Measurements from ENCODE around the gene EPB42.
A peak's percentile ranks its signal among the peaks of the same experiment; 100 is the strongest.
"Not testable (repeated sequence)": the region's sequence is repeated elsewhere in the genome, so short reads cannot be mapped to it uniquely, and the experiment has no call there.

The EPB42 gene

DNA sequence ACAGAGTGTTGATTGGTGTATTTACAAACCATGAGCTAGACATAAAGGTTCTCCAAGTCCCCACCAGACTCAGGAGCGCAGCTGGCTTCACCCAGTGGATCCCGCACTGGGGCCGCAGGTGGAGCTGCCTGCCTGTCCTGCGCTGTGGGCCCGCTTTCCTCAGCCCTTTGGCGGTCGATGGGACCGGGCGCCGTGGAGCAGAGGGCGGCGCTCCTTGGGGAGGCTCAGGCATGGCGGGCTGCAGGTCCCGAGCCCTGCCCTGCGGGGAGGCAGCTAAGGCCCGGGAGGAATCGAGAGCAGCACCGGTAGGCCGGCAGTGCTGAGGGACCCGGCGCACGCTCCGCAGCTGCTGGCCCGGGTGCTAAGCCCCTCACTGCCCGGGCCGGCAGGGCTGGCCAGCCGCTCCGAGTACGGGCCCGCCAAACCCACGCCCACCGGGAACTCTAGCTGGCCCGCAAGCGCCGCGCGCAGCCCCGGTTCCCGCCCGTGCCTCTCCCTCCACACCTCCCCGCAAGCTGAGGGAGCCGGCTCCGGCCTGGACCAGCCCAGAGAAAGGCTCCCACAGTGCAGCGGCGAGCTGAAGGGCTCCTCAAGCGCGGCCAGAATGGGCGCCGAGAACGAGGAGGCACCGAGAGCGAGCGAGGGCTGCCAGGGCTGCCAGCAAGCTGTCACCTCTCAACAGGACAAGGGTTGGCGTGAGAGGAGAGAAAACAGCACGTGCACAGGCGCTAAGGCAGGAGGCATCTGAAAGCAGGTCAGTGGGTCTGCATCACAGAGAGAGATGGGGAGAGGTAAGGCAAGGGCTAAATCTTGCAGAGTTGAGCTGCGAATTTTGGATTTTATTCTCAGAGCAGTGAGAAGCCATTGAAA, 5.9 kb upstream of the EPB42 start:
- ChIA-PET CTCF (interaction anchor here (1.7 to 2.6 kb wide), 4 partner anchors 12 to 59 kb away, joined by 7 to 26 read pairs (median 8); no protein-coding TSS in a partner anchor), POLR2A (no interaction called here)
- no peak for TF ChIP-seq FOXM1 (IDR thresholded peaks at IDR 0.05; ENCODE audit: borderline replicate concordance)
- no peak for TF ChIP-seq FOXA1 (IDR thresholded peaks at IDR 0.05)
- TF ChIP-seq L3MBTL2 (conservative IDR thresholded peaks at IDR 0.05) = no peak
- TF ChIP-seq SUZ12 (IDR thresholded peaks at IDR 0.05) = no peak
- no peak for TF ChIP-seq ELF4 (IDR thresholded peaks at IDR 0.05)
- TF ChIP-seq NFRKB (IDR thresholded peaks at IDR 0.05) = no peak
- TF ChIP-seq TARDBP (IDR thresholded peaks at IDR 0.05) = no peak
- no peak for TF ChIP-seq ARNT (IDR thresholded peaks at IDR 0.05)
- no peak for TF ChIP-seq BHLHE40 (IDR thresholded peaks at IDR 0.05; ENCODE audit: borderline replicate concordance)
- no peak for TF ChIP-seq SP1 (IDR thresholded peaks at IDR 0.05)
- no peak for TF ChIP-seq ZNF384 (IDR thresholded peaks at IDR 0.05)
- TF ChIP-seq HDGF (IDR thresholded peaks at IDR 0.05; ENCODE audit: borderline replicate concordance) = no peak
- no peak for TF ChIP-seq LEF1 (IDR thresholded peaks at IDR 0.05; ENCODE audit: borderline replicate concordance)
- no peak for TF ChIP-seq FOXK2 (IDR thresholded peaks at IDR 0.05)
- no peak for TF ChIP-seq CTBP1 (IDR thresholded peaks at IDR 0.05; ENCODE audit: borderline replicate concordance)
- TF ChIP-seq, protein P1, sequence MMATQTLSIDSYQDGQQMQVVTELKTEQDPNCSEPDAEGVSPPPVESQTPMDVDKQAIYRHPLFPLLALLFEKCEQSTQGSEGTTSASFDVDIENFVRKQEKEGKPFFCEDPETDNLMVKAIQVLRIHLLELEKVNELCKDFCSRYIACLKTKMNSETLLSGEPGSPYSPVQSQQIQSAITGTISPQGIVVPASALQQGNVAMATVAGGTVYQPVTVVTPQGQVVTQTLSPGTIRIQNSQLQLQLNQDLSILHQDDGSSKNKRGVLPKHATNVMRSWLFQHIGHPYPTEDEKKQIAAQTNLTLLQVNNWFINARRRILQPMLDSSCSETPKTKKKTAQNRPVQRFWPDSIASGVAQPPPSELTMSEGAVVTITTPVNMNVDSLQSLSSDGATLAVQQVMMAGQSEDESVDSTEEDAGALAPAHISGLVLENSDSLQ (IDR thresholded peaks at IDR 0.05) = no peak
- DNase-seq (ENCODE audit: extremely low spot score) = no peak

DNA sequence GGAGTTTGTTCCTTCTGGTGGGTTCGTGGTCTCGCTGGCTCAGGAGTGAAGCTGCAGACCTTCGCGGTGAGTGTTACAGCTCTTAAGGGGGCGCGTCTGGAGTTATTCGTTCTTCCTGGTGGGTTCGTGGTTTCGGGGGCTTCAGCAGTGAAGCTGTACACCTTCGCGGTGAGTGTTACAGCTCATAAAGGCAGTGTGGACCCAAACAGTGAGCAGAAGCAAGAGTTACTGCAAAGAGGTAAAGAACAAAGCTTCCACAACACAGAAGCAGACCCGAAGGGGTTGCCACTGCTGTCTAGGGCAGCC, 5.1 kb upstream of the EPB42 start:
- CTCF ChIA-PET = interaction anchor here (0.8 to 2.6 kb wide), 11 partner anchors 9 to 60 kb away, joined by 3 to 26 read pairs (median 5); no protein-coding TSS in a partner anchor
- POLR2A ChIA-PET; DNase-seq (ENCODE audit: extremely low spot score): not testable (repeated sequence)

DNA sequence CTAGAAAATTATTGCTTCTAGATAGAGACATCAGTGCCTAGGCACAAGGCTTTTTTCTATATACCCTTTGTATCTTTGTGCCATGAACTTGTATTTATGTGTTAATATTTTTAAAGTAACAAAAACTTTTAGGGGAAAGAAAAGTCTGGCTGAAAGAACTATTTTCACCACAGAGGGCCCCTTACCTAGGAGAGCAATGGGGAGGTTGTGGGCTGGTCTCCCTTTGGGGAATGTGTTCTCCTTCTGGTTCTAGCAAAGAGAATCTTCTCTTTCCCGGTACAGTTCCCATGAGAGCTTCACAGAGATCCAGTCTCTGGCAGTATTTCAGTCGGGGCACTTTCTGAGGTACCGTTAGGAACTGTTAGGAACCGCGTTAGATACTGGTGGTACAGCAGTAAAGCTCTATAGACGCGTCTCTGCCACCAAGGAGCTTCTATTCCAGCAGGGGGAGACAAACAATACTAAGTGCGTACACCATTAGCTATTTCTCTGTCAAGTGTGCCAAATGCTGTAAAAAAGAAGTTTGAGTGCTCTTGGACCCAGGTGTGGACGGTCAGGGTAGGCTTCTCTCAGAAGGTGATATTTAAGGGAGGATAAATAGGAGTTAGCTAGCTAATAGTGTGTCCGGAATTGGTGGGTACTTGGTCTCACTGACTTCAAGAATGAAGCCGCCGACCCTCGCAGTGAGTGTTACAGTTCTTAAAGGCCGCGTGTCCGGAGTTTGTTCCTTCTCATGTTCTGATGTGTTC, 4.6 kb upstream of the EPB42 start:
- ChIA-PET POLR2A (interaction anchor here (0.6 kb wide), 1 partner anchor 53 kb away, joined by 3 read pairs; no protein-coding TSS in a partner anchor), CTCF (interaction anchor here (0.5 to 2.6 kb wide), 13 partner anchors 9 to 191 kb away, joined by 3 to 26 read pairs (median 4); no protein-coding TSS in a partner anchor)
- DNase-seq (ENCODE audit: extremely low spot score) = peak; percentile 30
- TF ChIP-seq, protein P1 (IDR thresholded peaks at IDR 0.05) = no peak
- TF ChIP-seq BHLHE40 (IDR thresholded peaks at IDR 0.05; ENCODE audit: borderline replicate concordance) (no peak), FOXA1 (IDR thresholded peaks at IDR 0.05) (no peak), FOXK2 (IDR thresholded peaks at IDR 0.05) (no peak), SUZ12 (IDR thresholded peaks at IDR 0.05) (no peak), NFRKB (IDR thresholded peaks at IDR 0.05) (no peak), CTBP1 (IDR thresholded peaks at IDR 0.05; ENCODE audit: borderline replicate concordance) (no peak), SP1 (IDR thresholded peaks at IDR 0.05) (no peak), HDGF (IDR thresholded peaks at IDR 0.05; ENCODE audit: borderline replicate concordance) (no peak), LEF1 (IDR thresholded peaks at IDR 0.05; ENCODE audit: borderline replicate concordance) (no peak)

DNA sequence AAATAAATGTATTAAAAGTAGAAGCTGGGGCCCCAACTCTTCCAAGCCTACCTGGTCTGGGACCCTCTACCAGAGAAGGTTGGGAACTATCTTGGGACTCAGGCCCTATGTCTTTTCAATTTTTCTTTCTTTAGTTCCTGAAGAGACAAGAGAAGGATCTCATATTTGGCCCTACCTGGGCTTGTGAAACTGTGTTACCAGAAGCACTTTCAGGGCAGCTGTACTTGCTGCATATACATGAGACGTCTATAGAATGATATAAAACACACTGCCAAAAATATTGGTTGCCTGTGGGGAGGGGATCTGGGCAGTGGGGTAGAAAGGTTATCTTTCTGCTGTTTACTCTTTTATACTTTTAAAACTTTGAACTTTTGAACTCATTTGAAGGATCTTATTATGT, 604 bp upstream of the EPB42 start:
- ChIA-PET CTCF (no interaction called here), POLR2A (no interaction called here)
- TF ChIP-seq L3MBTL2 (conservative IDR thresholded peaks at IDR 0.05) (no peak), ZNF384 (IDR thresholded peaks at IDR 0.05) (no peak), HDGF (IDR thresholded peaks at IDR 0.05; ENCODE audit: borderline replicate concordance) (no peak), FOXK2 (IDR thresholded peaks at IDR 0.05) (no peak), ELF4 (IDR thresholded peaks at IDR 0.05) (no peak), FOXM1 (IDR thresholded peaks at IDR 0.05; ENCODE audit: borderline replicate concordance) (no peak), BHLHE40 (IDR thresholded peaks at IDR 0.05; ENCODE audit: borderline replicate concordance) (no peak)
- DNase-seq (ENCODE audit: extremely low spot score) = no peak

DNA sequence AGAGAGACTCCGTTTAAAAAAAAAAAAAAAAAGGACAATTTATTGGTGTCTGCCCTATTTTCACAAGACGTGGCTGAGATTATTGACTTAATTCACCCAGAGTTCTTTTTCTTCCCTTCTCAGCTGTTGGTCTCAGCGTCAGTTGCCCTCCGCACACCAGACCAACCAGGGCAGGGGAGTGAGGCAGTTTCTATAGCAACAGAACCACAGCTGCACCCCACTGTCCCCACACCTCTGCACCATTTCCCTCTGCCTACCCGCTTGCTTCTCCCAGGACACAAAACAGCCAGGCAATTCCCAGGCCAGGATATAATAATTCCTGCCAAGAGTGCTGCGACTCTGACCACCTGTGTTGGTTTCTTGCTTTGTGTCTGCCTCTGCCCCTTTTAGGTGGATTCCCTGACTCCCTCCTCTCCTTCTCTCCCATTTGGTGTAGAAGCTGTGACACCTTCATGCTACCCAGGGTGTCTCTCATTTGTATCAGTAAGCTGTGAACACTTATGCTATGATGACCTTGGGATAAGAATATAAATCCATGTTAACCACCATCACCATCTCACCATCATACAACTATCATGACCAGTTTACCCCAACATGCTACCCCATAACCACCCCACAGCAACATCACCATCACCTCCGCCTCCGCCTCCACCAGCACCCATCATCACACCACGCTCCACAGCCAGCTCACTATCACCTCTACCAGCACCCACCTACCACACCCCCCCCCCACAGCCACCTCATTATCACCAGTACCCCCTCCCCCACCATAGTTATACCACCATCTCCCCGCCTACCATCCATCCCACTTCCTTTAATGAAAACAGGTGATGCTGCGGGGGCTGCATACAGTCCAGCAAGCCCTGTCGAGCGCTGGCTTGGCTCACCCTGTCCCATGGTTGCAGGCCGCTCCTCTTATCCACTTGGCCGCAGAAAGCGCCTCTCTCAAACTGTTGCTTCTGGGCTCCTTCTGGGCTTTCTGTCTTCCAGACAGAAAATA, 589 bp downstream of the EPB42 start:
- no peak for DNase-seq (ENCODE audit: extremely low spot score)
- POLR2A ChIA-PET = no interaction called here
- TF ChIP-seq FOXK2 (IDR thresholded peaks at IDR 0.05) = no peak
- no peak for TF ChIP-seq SUZ12 (IDR thresholded peaks at IDR 0.05)
- TF ChIP-seq NFRKB (IDR thresholded peaks at IDR 0.05) = no peak
- TF ChIP-seq SP1 (IDR thresholded peaks at IDR 0.05) = no peak
- no peak for TF ChIP-seq L3MBTL2 (conservative IDR thresholded peaks at IDR 0.05)
- TF ChIP-seq, protein P1 (IDR thresholded peaks at IDR 0.05) = no peak
- CTCF ChIA-PET = no interaction called here

Data from HEK293T (cell line).